T-helper 1 cell treated with Interleukin-12 subunit alpha and Interleukin-12 subunit beta and Interleukin-4 antibody, amounts not matched to agents 30 ng/mL and 1 ng/mL, for 36 hours (primary cell): ENCODE data around the gene CELSR1. TPM values are rescaled to one million over a fixed set of nuclear protein-coding genes. Genes with fewer than 3 reads are reported as not detected.

Experiments
- intact Hi-C: fragments of 100-400 bp; cut with micrococcal nuclease; formaldehyde crosslinking; loops from one replicate; pipeline ENCODE4 v1.15.1; 2024
- total RNA-seq: library from RNA; stranded (reverse); gene quantifications from 2 replicates; pipeline ENCODE4 v1.2.3, GENCODE V29; 2022

CELSR1 gene
- total RNA-seq, 1 donor from 2014 or later = 0.47 TPM

GRCh38 chr22:46465345-46465720 is 72.1 kb downstream of the CELSR1 start:
- intact Hi-C loops = loop anchor here (10.0 kb wide), 1 partner anchor 61 kb away; no protein-coding TSS in a partner anchor

GRCh38 chr22:46464701-46465344 is 72.6 kb downstream of the CELSR1 start:
- intact Hi-C loops = loop anchor here (10.0 kb wide), 1 partner anchor 60 kb away; no protein-coding TSS in a partner anchor

GRCh38 chr22:46464296-46464695 is 73.1 kb downstream of the CELSR1 start:
- intact Hi-C loops = loop anchor here (10.0 kb wide), 1 partner anchor 59 kb away; no protein-coding TSS in a partner anchor

GRCh38 chr22:46463435-46464227 is 73.8 kb downstream of the CELSR1 start:
- intact Hi-C loops = loop anchor here (10.0 kb wide), 1 partner anchor 59 kb away; no protein-coding TSS in a partner anchor

- intact Hi-C loops = loop anchor here (10.0 kb wide), 1 partner anchor 58 kb away; no protein-coding TSS in a partner anchor
These were observed 74.6 kb downstream of the CELSR1 start for GRCh38 chr22:46462726-46463371.

GRCh38 chr22:46461566-46462180 is 75.7 kb downstream of the CELSR1 start:
- intact Hi-C loops = loop anchor here (10.0 kb wide), 1 partner anchor 57 kb away; no protein-coding TSS in a partner anchor

- intact Hi-C loops = loop anchor here (10.0 kb wide), 1 partner anchor 56 kb away; no protein-coding TSS in a partner anchor
These were observed 76.6 kb downstream of the CELSR1 start for GRCh38 chr22:46460857-46461256.

GRCh38 chr22:46459347-46460065 is 77.9 kb downstream of the CELSR1 start:
- intact Hi-C loops = loop anchor here (10.0 kb wide), 1 partner anchor 55 kb away; no protein-coding TSS in a partner anchor

- intact Hi-C loops = no loop called here
These were observed 78.9 kb downstream of the CELSR1 start for GRCh38 chr22:46458525-46458924.

- intact Hi-C loops = no loop called here
These were observed 79.6 kb downstream of the CELSR1 start for GRCh38 chr22:46457502-46458488.

GRCh38 chr22:46456818-46457163 is 80.6 kb downstream of the CELSR1 start:
- intact Hi-C loops = no loop called here

- intact Hi-C loops = no loop called here
These were observed 82.0 kb downstream of the CELSR1 start for GRCh38 chr22:46455446-46455845.

- intact Hi-C loops = no loop called here
These were observed 82.7 kb downstream of the CELSR1 start for GRCh38 chr22:46454504-46455269.

GRCh38 chr22:46453829-46454503 is 83.5 kb downstream of the CELSR1 start:
- intact Hi-C loops = no loop called here

GRCh38 chr22:46453006-46453828 is 84.2 kb downstream of the CELSR1 start:
- intact Hi-C loops = no loop called here

GRCh38 chr22:46452195-46453005 is 85.0 kb downstream of the CELSR1 start:
- intact Hi-C loops = no loop called here
